CD4-positive, alpha-beta T cell (primary cell): ENCODE measurements around the gene AQP5. TPM values are rescaled to one million over a fixed set of nuclear protein-coding genes. Genes with fewer than 3 reads are reported as not detected.

ENCODE experiments used
- ATAC-seq: fragments of 200-7000 bp; cut with Tn5 transposase; one replicate; pipeline ENCODE4 v1.10.0; 2022; ENCODE audit warnings: mild to moderate bottlenecking; ENCODE audit not compliant: poor library complexity
- CTCF ChIA-PET: fragments of 350-600 bp; sonication (Branson Sonifier 250); formaldehyde crosslinking; loops from one replicate; lab custom pipeline; 2021; ENCODE audit warnings: antibody characterized with exemption, inconsistent platforms; lab: Charles Lee
- POLR2A ChIA-PET: fragments of 350-600 bp; sonication (Branson Sonifier 250); formaldehyde crosslinking; loops from one replicate; lab custom pipeline; 2021; ENCODE audit warnings: antibody characterized with exemption, inconsistent platforms; lab: Charles Lee
- DNase-seq, 14 experiments: peaks; one replicate each; pipeline ENCODE4 v3.0.0-alpha.2; 2013 to 2020; ENCODE audit warnings: mixed read lengths in 2 of 14
- H3K27ac ChIP-seq, 2 donors: one replicate each; pipeline versions ENCODE4 v1.5.1 to v1.7.0; 2013; ENCODE audit warnings: low read length in 2 of 2, low read depth in 1 of 2, mild to moderate bottlenecking in 1 of 2
- H3K27me3 ChIP-seq, 2 experiments: 1 replicate in 1 of 2; 2 replicates in 1 of 2; pipeline versions ENCODE4 v1.6.1 to v1.7.0; 2013; ENCODE audit warnings: low read length in 2 of 2, control low read depth in 1 of 2, mild to moderate bottlenecking in 1 of 2, moderate library complexity in 1 of 2; ENCODE audit not compliant: insufficient read depth in 2 of 2, control insufficient read depth in 1 of 2
- H3K36me3 ChIP-seq: one replicate; pipeline ENCODE4 v1.6.1; 2013; ENCODE audit warnings: low read length, control low read depth; ENCODE audit not compliant: insufficient read depth
- H3K4me1 ChIP-seq: one replicate; pipeline ENCODE4 v1.6.1; 2013; ENCODE audit warnings: low read length, control low read depth; ENCODE audit not compliant: insufficient read depth
- H3K4me3 ChIP-seq: one replicate; pipeline ENCODE4 v1.5.1; 2013; ENCODE audit warnings: mild to moderate bottlenecking, low read length, moderate library complexity
- H3K9me3 ChIP-seq, 2 experiments: 1 replicate in 1 of 2; 2 replicates in 1 of 2; pipeline versions ENCODE4 v1.6.1 to v1.7.0; 2013; ENCODE audit warnings: low read length in 2 of 2, mild to moderate bottlenecking in 2 of 2, control low read depth in 1 of 2, moderate library complexity in 1 of 2; ENCODE audit not compliant: control insufficient read depth in 1 of 2, insufficient read depth in 1 of 2
- H3K27ac Mint-ChIP-seq: one replicate; pipeline ENCODE4 v1.8.0; 2020; ENCODE audit warnings: mixed read lengths
- H3K27me3 Mint-ChIP-seq: one replicate; pipeline ENCODE4 v1.8.0; 2021; ENCODE audit warnings: mixed read lengths
- H3K36me3 Mint-ChIP-seq: one replicate; pipeline ENCODE4 v1.8.0; 2021; ENCODE audit warnings: low read depth, mixed read lengths
- H3K4me1 Mint-ChIP-seq: one replicate; pipeline ENCODE4 v1.8.0; 2021; ENCODE audit warnings: low read depth, mixed read lengths
- H3K4me3 Mint-ChIP-seq: one replicate; pipeline ENCODE4 v1.8.0; 2020; ENCODE audit warnings: mild to moderate bottlenecking, mixed read lengths
- H3K9me3 Mint-ChIP-seq: one replicate; pipeline ENCODE4 v1.8.0; 2020; ENCODE audit warnings: mixed read lengths
- intact Hi-C, 2 experiments: fragments of 100-400 bp; cut with DNase I in 1 of 2; cut with micrococcal nuclease in 1 of 2; formaldehyde crosslinking; loops; one replicate each; pipeline versions ENCODE4 v1.15.1 to v1.9.0; 2023 to 2025; cut with DNase I, micrococcal nuclease
- total RNA-seq, 174 experiments: library from RNA in 2 of 174; stranded (reverse) in 2 of 174; gene quantifications; one replicate each; pipeline ENCODE4 v1.2.3 and lab custom pipeline; 2021 to 2026
- TF ChIP-seq, protein P1 (sequence below): fragments of 200-600 bp; IDR thresholded peaks from one replicate; pipeline ENCODE4 v1.8.0; 2022; ENCODE audit warnings: antibody characterized with exemption, mild to moderate bottlenecking

The AQP5 gene
- total RNA-seq, 2 experiments from 2014 or later: not detected

DNA sequence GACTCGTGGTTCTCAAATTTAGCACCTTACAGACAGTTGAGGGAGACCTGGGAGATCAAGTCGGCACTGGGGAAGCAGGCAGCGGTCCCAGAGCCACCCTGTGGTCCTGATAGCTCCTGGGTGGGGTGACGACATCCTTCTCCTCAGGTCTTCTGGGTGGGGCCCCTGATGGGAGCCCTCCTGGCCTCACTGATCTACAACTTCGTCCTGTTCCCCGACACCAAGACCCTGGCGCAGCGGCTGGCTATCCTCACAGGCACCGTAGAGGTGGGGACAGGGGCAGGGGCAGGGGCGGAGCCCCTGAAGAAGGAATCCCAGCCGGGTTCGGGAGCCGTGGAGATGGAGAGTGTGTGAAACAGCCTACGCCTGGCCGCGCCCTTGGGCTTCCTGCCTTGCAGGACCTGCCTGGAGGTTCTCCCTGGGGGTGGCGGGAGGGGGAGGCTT is 13.7 kb downstream of the AQP5 start:
- Mint-ChIP-seq H3K9me3 (no peaks in the 10 kb centered on the region), H3K4me3 (no peak overlapping the region), H3K27me3 (no peaks in the 10 kb centered on the region), H3K27ac (no peak overlapping the region), H3K4me1 (no peaks in the 10 kb centered on the region), H3K36me3 (no peaks in the 10 kb centered on the region)
- Histone ChIP-seq H3K27me3 (peaks cover 0 to 6% of the 10 kb centered on the region in 2 experiments), H3K4me1 (no peaks in the 10 kb centered on the region), H3K9me3 (no peaks in the 10 kb centered on the region), H3K27ac (no peak overlapping the region), H3K36me3 (no peaks in the 10 kb centered on the region), H3K4me3 (no peak overlapping the region)
- TF ChIP-seq, protein P1, sequence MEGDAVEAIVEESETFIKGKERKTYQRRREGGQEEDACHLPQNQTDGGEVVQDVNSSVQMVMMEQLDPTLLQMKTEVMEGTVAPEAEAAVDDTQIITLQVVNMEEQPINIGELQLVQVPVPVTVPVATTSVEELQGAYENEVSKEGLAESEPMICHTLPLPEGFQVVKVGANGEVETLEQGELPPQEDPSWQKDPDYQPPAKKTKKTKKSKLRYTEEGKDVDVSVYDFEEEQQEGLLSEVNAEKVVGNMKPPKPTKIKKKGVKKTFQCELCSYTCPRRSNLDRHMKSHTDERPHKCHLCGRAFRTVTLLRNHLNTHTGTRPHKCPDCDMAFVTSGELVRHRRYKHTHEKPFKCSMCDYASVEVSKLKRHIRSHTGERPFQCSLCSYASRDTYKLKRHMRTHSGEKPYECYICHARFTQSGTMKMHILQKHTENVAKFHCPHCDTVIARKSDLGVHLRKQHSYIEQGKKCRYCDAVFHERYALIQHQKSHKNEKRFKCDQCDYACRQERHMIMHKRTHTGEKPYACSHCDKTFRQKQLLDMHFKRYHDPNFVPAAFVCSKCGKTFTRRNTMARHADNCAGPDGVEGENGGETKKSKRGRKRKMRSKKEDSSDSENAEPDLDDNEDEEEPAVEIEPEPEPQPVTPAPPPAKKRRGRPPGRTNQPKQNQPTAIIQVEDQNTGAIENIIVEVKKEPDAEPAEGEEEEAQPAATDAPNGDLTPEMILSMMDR: no peak
- intact Hi-C loops: no loop called here
- CTCF ChIA-PET: no interaction called here
- DNase-seq (no peak), ATAC-seq (no peak)
- POLR2A ChIA-PET: no interaction called here

DNA sequence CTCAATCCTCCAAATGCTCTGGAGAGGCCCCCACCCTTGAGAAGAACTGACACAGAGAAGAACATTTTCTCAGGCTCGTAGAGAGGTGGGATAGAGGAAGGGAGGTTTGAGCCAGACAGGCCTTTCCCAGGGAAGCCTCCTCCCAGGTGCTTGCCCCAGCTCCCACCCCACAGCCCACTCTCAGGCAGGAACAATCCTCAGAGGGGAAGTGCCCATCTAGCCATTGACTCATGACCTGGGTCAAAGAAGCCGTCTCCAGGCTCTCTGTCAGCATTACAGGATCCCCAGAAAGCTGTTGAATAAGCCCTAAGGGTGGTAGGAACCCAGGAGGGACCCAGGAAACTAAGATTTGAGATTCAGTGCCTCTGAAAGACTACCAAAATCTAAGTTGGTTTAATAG is 14.9 kb downstream of the AQP5 start:
- Mint-ChIP-seq H3K4me1 (no peaks in the 10 kb centered on the region), H3K27ac (no peak overlapping the region), H3K27me3 (no peaks in the 10 kb centered on the region), H3K36me3 (no peaks in the 10 kb centered on the region), H3K4me3 (no peak overlapping the region), H3K9me3 (no peaks in the 10 kb centered on the region)
- intact Hi-C loops: no loop called here
- CTCF ChIA-PET: interaction anchor here (3.0 kb wide), 1 partner anchor 10 kb away, joined by 12 read pairs; no protein-coding TSS in a partner anchor
- Histone ChIP-seq H3K27ac (no peak overlapping the region), H3K4me1 (no peaks in the 10 kb centered on the region), H3K9me3 (no peaks in the 10 kb centered on the region), H3K36me3 (no peaks in the 10 kb centered on the region), H3K27me3 (no peaks in the 10 kb centered on the region), H3K4me3 (no peak overlapping the region)
- TF ChIP-seq, protein P1: no peak
- DNase-seq (no peak), ATAC-seq (no peak)
- POLR2A ChIA-PET: no interaction called here

DNA sequence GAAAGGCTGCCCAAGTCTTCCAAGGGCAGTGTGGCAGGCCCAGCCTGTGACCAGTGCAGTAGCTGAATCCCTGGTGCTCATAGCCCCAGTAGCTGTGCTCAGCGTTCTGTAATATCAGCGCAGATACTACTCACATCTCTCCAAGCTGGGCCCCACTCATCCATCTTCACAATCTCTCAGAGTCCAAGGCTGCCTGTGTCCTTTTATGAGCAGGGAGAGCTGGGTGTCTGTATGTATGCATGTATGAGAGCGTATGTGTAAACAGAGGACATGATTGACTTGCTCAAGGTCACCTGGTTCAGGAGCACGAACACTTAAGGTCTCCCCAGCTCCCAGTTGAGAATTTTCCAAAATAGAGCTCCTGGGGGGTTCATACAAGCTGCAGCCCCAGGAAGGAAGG is 16.5 kb downstream of the AQP5 start:
- intact Hi-C loops: no loop called here
- no peak overlapping the region for H3K27ac ChIP-seq
- no peaks in the 10 kb centered on the region for H3K27me3 ChIP-seq
- TF ChIP-seq, protein P1: no peak
- H3K4me3 ChIP-seq: no peak overlapping the region
- no peaks in the 10 kb centered on the region for H3K4me1 ChIP-seq
- Mint-ChIP-seq H3K36me3 (no peaks in the 10 kb centered on the region), H3K4me1 (no peaks in the 10 kb centered on the region), H3K4me3 (no peak overlapping the region), H3K9me3 (no peaks in the 10 kb centered on the region), H3K27me3 (no peaks in the 10 kb centered on the region), H3K27ac (no peak overlapping the region)
- H3K9me3 ChIP-seq: no peaks in the 10 kb centered on the region
- no peak for ATAC-seq
- DNase-seq: no peak
- ChIA-PET CTCF (interaction anchor here (3.0 kb wide), 1 partner anchor 11 kb away, joined by 12 read pairs; no protein-coding TSS in a partner anchor), POLR2A (no interaction called here)
- H3K36me3 ChIP-seq: no peaks in the 10 kb centered on the region
